Stomach (tissue), 9 donors: Measurements from ENCODE around the gene CNOT2. TPM values are rescaled to one million over a fixed set of nuclear protein-coding genes. Genes with fewer than 3 reads are reported as not detected.

Source experiments
- DNase-seq, 2 donors: peaks; one replicate each; pipeline versions ENCODE4 v3.0.0 to v3.0.0-alpha.2; 2013 to 2019
- H3K27ac ChIP-seq, 5 donors: fragments of 200-600 bp in 4 of 5; sonication (generic) in 4 of 5; one replicate each; pipeline ENCODE4 v1.5.1; 2013 to 2019; ENCODE audit warnings: mild to moderate bottlenecking in 1 of 5, moderate library complexity in 1 of 5
- H3K27me3 ChIP-seq, 3 donors: fragments of 200-600 bp; sonication (generic); one replicate each; pipeline ENCODE4 v1.5.1; 2017 to 2019; ENCODE audit warnings: mixed run types in 1 of 3
- H3K36me3 ChIP-seq, 4 donors: fragments of 200-600 bp; sonication (generic); 1 replicate in 3 of 4; 2 replicates in 1 of 4; pipeline ENCODE4 v1.5.1; 2016 to 2019
- H3K4me1 ChIP-seq, 4 donors: fragments of 200-600 bp; sonication (generic); one replicate each; pipeline ENCODE4 v1.5.1; 2016 to 2019
- H3K4me3 ChIP-seq, 4 donors: fragments of 200-600 bp; sonication (generic) in 3 of 4; one replicate each; pipeline ENCODE4 v1.5.1; 2016 to 2019; ENCODE audit warnings: mild to moderate bottlenecking in 1 of 4
- H3K9me3 ChIP-seq, 4 donors: fragments of 200-600 bp; sonication (generic); one replicate each; pipeline ENCODE4 v1.5.1; 2016 to 2019
- EP300 ChIP-seq: sonication (generic); formaldehyde crosslinking; IDR thresholded peaks from one replicate; pipeline ENCODE4 v1.6.1; 2017; ENCODE audit warnings: antibody characterized with exemption
- POLR2A ChIP-seq, 4 donors: fragments of 450-650 bp; IDR thresholded peaks; one replicate each; pipeline ENCODE4 v1.6.1; 2016; ENCODE audit warnings: antibody characterized with exemption in 4 of 4, control low read depth in 2 of 4, mild to moderate bottlenecking in 1 of 4, moderate library complexity in 1 of 4
- POLR2AphosphoS5 ChIP-seq, 3 donors: sonication (generic); formaldehyde crosslinking; IDR thresholded peaks; one replicate each; pipeline ENCODE4 v1.6.1; 2016; ENCODE audit warnings: antibody characterized with exemption in 3 of 3
- WGBS, 5 donors: extraction: QIAGEN DNeasy Blood & Tissue Kit in 3 of 5; methylation state at CpG; one replicate each; pipeline versions ENCODE4 v1.1.5 to v1.1.7; 2013 to 2018; 5-methylcytosine and 5-hydroxymethylcytosine counted together
- intact Hi-C: fragments of 100-400 bp; cut with DNase I; formaldehyde crosslinking; loops from one replicate; pipeline ENCODE4 v1.15.1; 2023; ENCODE audit warnings: low total_unique reads
- polyA plus RNA-seq, 3 donors: library from polyadenylated mRNA; stranded (reverse); fragments of 200-250 nt; gene quantifications; one replicate each; pipeline ENCODE4 v1.2.3, GENCODE V29; 2013
- total RNA-seq, 5 donors: library from RNA; depleted of rRNA; stranded (reverse); fragments of >200 nt; gene quantifications; one replicate each; pipeline versions ENCODE4 v1.1.0 to v1.2.3, GENCODE V29; 2014 to 2016
- TF ChIP-seq, protein P1 (sequence below), 7 experiments: fragments of 450-650 bp in 4 of 7; fragments of 200-600 bp in 3 of 7; sonication (generic) in 3 of 7; IDR thresholded peaks; one replicate each; pipeline ENCODE4 v1.5.1; 2016 to 2019; ENCODE audit warnings: antibody characterized with exemption in 7 of 7, control low read depth in 2 of 7, mild to moderate bottlenecking in 1 of 7
- donor health status: healthy with polysubstance abuse.
- donor health status: Bipolar disorder and iron deficiency.
- donor health status: healthy.

Gene CNOT2
- total and polyA plus RNA-seq, 8 donors = 18.0 to 237 (median 60.0) TPM

- H3K27ac ChIP-seq = no peak overlapping the region
- no peaks in the 10 kb centered on the region for H3K27me3 ChIP-seq
- peaks cover 33 to 85% (median 68%) of the 10 kb centered on the region in 4 donors for H3K4me1 ChIP-seq
- no peaks in the 10 kb centered on the region for H3K9me3 ChIP-seq
- TF ChIP-seq EP300 = no peak
- TF ChIP-seq, protein P1, sequence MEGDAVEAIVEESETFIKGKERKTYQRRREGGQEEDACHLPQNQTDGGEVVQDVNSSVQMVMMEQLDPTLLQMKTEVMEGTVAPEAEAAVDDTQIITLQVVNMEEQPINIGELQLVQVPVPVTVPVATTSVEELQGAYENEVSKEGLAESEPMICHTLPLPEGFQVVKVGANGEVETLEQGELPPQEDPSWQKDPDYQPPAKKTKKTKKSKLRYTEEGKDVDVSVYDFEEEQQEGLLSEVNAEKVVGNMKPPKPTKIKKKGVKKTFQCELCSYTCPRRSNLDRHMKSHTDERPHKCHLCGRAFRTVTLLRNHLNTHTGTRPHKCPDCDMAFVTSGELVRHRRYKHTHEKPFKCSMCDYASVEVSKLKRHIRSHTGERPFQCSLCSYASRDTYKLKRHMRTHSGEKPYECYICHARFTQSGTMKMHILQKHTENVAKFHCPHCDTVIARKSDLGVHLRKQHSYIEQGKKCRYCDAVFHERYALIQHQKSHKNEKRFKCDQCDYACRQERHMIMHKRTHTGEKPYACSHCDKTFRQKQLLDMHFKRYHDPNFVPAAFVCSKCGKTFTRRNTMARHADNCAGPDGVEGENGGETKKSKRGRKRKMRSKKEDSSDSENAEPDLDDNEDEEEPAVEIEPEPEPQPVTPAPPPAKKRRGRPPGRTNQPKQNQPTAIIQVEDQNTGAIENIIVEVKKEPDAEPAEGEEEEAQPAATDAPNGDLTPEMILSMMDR (IDR thresholded peaks at IDR 0.05) = no peak
- no peak for TF ChIP-seq POLR2A (IDR thresholded peaks at IDR 0.05)
- TF ChIP-seq POLR2AphosphoS5 (IDR thresholded peaks at IDR 0.05) = no peak
- no peak for DNase-seq
- peaks cover 0 to 6% (median 0%) of the 10 kb centered on the region in 4 donors for H3K36me3 ChIP-seq
- intact Hi-C loops = no loop called here
- no peak overlapping the region for H3K4me3 ChIP-seq
Measured at GRCh38 chr12:70246580-70246979, 3.3 kb downstream of the CNOT2 start.

DNA sequence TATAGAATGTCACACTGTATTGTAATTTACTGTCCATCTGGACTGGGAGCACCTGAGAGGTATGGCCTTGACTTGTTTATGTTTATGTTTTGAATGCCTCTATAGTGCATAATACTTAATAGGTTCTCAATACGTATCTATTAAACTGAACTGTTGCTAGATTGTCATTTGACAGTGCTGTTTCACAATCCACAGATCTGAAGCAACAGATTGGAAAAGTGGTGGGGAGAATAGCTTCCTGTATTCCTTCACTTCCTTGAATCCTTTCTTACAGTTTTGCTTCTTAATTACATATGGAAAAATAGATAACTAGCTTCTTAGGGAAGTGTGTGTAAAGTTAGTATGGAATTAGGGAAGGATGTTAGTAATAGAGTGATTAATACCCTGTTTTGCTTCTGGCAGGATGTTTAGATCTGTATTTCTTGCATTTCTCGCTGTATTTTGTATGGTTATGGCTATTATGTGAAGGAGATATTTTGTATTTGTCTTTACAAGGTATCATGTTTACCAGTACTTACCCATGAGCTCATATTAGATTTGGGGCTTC lies 4.5 kb downstream of the CNOT2 start:
- H3K36me3 ChIP-seq = peaks cover 0 to 6% (median 0%) of the 10 kb centered on the region in 4 donors
- TF ChIP-seq POLR2AphosphoS5 (IDR thresholded peaks at IDR 0.05) = no peak
- TF ChIP-seq, protein P1 (IDR thresholded peaks at IDR 0.05) = no peak
- no peak for TF ChIP-seq POLR2A (IDR thresholded peaks at IDR 0.05)
- TF ChIP-seq EP300 = no peak
- H3K4me3 ChIP-seq = no peak overlapping the region
- intact Hi-C loops = no loop called here
- no peaks in the 10 kb centered on the region for H3K27me3 ChIP-seq
- H3K9me3 ChIP-seq = no peaks in the 10 kb centered on the region
- no peak overlapping the region for H3K27ac ChIP-seq
- WGBS, 5 donors = 79 to 92% (median 90%) methylated on average over 2 of the region's 2 CpGs
- DNase-seq = no peak
- peaks cover 33 to 85% (median 67%) of the 10 kb centered on the region in 4 donors for H3K4me1 ChIP-seq

- H3K27me3 ChIP-seq = no peaks in the 10 kb centered on the region
- H3K27ac ChIP-seq = no peak overlapping the region
- TF ChIP-seq EP300 (no peak), POLR2A (IDR thresholded peaks at IDR 0.05) (no peak), POLR2AphosphoS5 (IDR thresholded peaks at IDR 0.05) (no peak)
- TF ChIP-seq, protein P1 (IDR thresholded peaks at IDR 0.05) = no peak
- peaks cover 33 to 95% (median 72%) of the 10 kb centered on the region in 4 donors for H3K4me1 ChIP-seq
- H3K4me3 ChIP-seq = no peak overlapping the region
- intact Hi-C loops = no loop called here
- WGBS, 5 donors = 52 to 87% (median 80%) methylated on average over 1 of the region's 1 CpG
- DNase-seq = no peak
- H3K36me3 ChIP-seq = peaks cover 0 to 6% (median 0%) of the 10 kb centered on the region in 4 donors
- H3K9me3 ChIP-seq = no peaks in the 10 kb centered on the region
Measured at GRCh38 chr12:70248876-70249275, 5.6 kb downstream of the CNOT2 start.

DNA sequence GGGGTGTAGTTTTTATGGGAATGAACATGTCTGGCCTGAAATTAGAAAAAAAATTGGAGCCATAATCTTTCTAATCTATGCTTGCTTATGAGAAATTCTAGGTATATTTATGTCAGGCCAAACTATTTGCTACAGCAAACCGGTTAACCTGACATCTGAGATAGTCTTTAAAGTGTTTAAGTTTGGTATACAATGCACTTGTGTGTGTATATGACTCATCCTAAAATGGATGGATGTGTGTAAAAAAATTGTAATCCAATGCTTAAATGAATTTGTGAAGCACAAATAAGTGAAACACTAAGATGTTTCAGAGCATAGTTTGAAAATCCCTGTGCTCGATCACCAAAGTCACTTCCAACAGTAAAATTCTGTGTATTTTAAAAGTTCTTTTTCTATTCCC lies 6.7 kb downstream of the CNOT2 start:
- DNase-seq = no peak
- intact Hi-C loops = no loop called here
- Histone ChIP-seq H3K9me3 (no peaks in the 10 kb centered on the region), H3K4me3 (no peak overlapping the region), H3K27ac (no peak overlapping the region), H3K36me3 (peaks cover 0 to 6% (median 0%) of the 10 kb centered on the region in 4 donors), H3K4me1 (peaks cover 28 to 93% (median 65%) of the 10 kb centered on the region in 4 donors), H3K27me3 (no peaks in the 10 kb centered on the region)
- no peak for TF ChIP-seq EP300
- no peak for TF ChIP-seq POLR2AphosphoS5 (IDR thresholded peaks at IDR 0.05)
- TF ChIP-seq, protein P1 (IDR thresholded peaks at IDR 0.05) = no peak
- TF ChIP-seq POLR2A (IDR thresholded peaks at IDR 0.05) = no peak
- WGBS, 5 donors = 56 to 69% (median 62%) methylated on average over 2 of the region's 2 CpGs
